ENCODE results near the gene CMC2. TPM values are rescaled to one million over a fixed set of nuclear protein-coding genes. Genes with fewer than 3 reads are reported as not detected.

Gene CMC2
- total RNA-seq, 1 donor from 2014 or later: 21.4 TPM

- no peak for DNase-seq
These were observed 82.2 kb downstream of the CMC2 start for GRCh38 chr16:80924372-80924978.

DNA sequence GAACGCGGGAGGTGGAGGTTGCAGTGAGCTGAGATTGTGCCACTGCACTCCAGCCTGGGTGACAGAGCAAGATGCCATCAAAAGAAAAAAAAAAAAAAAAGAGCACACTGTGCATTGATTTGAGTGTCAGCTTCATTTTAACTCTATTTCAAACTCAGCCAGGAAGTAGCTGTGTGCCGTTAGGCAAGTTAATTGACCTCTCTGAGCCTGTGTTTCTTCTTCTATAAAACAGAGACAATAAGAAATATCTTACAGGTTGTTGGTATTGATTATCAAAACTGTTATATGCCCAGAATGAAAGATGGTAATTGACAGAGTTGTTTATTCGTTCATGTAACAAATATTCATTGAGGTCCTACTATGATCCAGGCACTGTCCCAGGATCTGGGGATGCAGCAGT, 83.3 kb downstream of the CMC2 start:
- DNase-seq: no peak

Other genes starting within 250 kb of the CMC2 start
- gene CDYL2, start 202.3 kb downstream of the CMC2 start, total RNA-seq: 2.4 TPM
- gene CENPN, start 329 bp upstream of the CMC2 start, total RNA-seq: 35.2 TPM
- gene ATMIN, start 29.0 kb upstream of the CMC2 start, total RNA-seq: 28.9 TPM
- 0.92 TPM for gene C16orf46, start 70.4 kb upstream of the CMC2 start, total RNA-seq
- gene GCSH, start 89.5 kb upstream of the CMC2 start, total RNA-seq: 40.8 TPM
- gene BCO1, start 231.8 kb upstream of the CMC2 start, total RNA-seq: 0.10 TPM